A673 (cell line): Measurements from ENCODE around the gene OR4D10. TPM values are rescaled to one million over a fixed set of nuclear protein-coding genes. Genes with fewer than 3 reads are reported as not detected.

ENCODE experiments used
- BruUV-seq: library from RNA; stranded (reverse); fragments of 400-500 nt; replicated peaks from 2 replicates; lab custom pipeline; 2021; lab: Mats Ljungman, UMichigan
- CTCF ChIA-PET: fragments of 300-600 bp; sonication (Branson Sonifier 250); formaldehyde crosslinking; loops from one replicate; lab custom pipeline; 2022; ENCODE audit warnings: antibody characterized with exemption; lab: Charles Lee
- POLR2A ChIA-PET: fragments of 300-600 bp; sonication (Branson Sonifier 250); formaldehyde crosslinking; loops from one replicate; lab custom pipeline; 2022; ENCODE audit warnings: antibody characterized with exemption; ENCODE audit not compliant: low non-redundant PET; lab: Charles Lee
- DNase-seq: peaks from one replicate; pipeline ENCODE4 v3.0.0-alpha.2; 2015; ENCODE audit warnings: low spot score
- H3K27ac ChIP-seq: fragments of 200-600 bp; sonication (generic); 2 replicates; pipeline ENCODE4 v1.5.1; 2016; ENCODE audit warnings: mixed run types, low read depth, mild to moderate bottlenecking, mixed read lengths, antibody characterized with exemption, low read length; ENCODE audit not compliant: poor library complexity, severe bottlenecking
- H3K27me3 ChIP-seq: fragments of 200-600 bp; sonication (generic); replicated peaks from 2 replicates; pipeline ENCODE4 v1.6.1; 2017; ENCODE audit warnings: mixed run types, low read depth, mild to moderate bottlenecking, mixed read lengths, antibody characterized with exemption, low read length; ENCODE audit not compliant: insufficient read depth, poor library complexity
- H3K36me3 ChIP-seq: fragments of 200-600 bp; sonication (generic); 2 replicates; pipeline ENCODE4 v1.6.1; 2016; ENCODE audit warnings: mixed run types, mild to moderate bottlenecking, mixed read lengths, antibody characterized with exemption, low read length; ENCODE audit not compliant: insufficient read depth, poor library complexity, severe bottlenecking
- H3K4me1 ChIP-seq: fragments of 200-600 bp; sonication (generic); 2 replicates; pipeline ENCODE4 v1.6.1; 2017; ENCODE audit warnings: mixed run types, mild to moderate bottlenecking, mixed read lengths, antibody characterized with exemption, low read length; ENCODE audit not compliant: insufficient read depth, poor library complexity, severe bottlenecking
- H3K4me3 ChIP-seq: fragments of 200-600 bp; sonication (generic); 2 replicates; pipeline ENCODE4 v1.5.1; 2016; ENCODE audit warnings: low read depth, mixed run types, mild to moderate bottlenecking, mixed read lengths, low read length; ENCODE audit not compliant: poor library complexity, severe bottlenecking
- H3K9me3 ChIP-seq: fragments of 200-600 bp; sonication (generic); 2 replicates; pipeline ENCODE4 v1.6.1; 2016; ENCODE audit warnings: mixed run types, low read depth, mild to moderate bottlenecking, mixed read lengths, antibody characterized with exemption, low read length; ENCODE audit not compliant: poor library complexity, severe bottlenecking
- CTCF ChIP-seq: fragments of 300-800, 200-600 bp; sonication (generic); conservative IDR thresholded peaks from 2 replicates; pipeline ENCODE4 v1.5.1; 2017; ENCODE audit warnings: low read depth, mild to moderate bottlenecking, antibody characterized with exemption, low read length, moderate library complexity, mixed read lengths
- EZH2 ChIP-seq: fragments of 200-600 bp; sonication (generic); IDR thresholded peaks from 2 replicates; pipeline ENCODE4 v1.6.1; 2017; ENCODE audit warnings: borderline replicate concordance, low read depth, mild to moderate bottlenecking, mixed read lengths, antibody characterized with exemption, low read length; ENCODE audit not compliant: poor library complexity, severe bottlenecking
- intact Hi-C: fragments of 100-400 bp; cut with micrococcal nuclease; formaldehyde crosslinking; loops from one replicate; pipeline ENCODE4 v1.10.0; 2022; ENCODE audit not compliant: unreplicated experiment
- total RNA-seq: library from RNA; stranded (reverse); gene quantifications from 2 replicates; pipeline ENCODE4 v1.2.3, GENCODE V29; 2021

The OR4D10 gene
- total RNA-seq, 1 experiment from 2014 or later, result not detected

GRCh38 chr11:59475176-59475575 lies 2.1 kb downstream of the OR4D10 start:
- H3K4me3 ChIP-seq, result no peak overlapping the region
- ChIA-PET CTCF (no interaction called here), POLR2A (no interaction called here)
- no peak for DNase-seq
- no peaks in the 10 kb centered on the region for H3K36me3 ChIP-seq
- no peaks in the 10 kb centered on the region for H3K4me1 ChIP-seq
- intact Hi-C loops, result no loop called here
- no peaks in the 10 kb centered on the region for H3K9me3 ChIP-seq
- no peak overlapping the region for H3K27ac ChIP-seq
- BruUV-seq, result no TSS peak
- peaks cover 29% of the 10 kb centered on the region for H3K27me3 ChIP-seq
- TF ChIP-seq EZH2, result no peak

GRCh38 chr11:59479906-59480305 lies 6.8 kb downstream of the OR4D10 start:
- H3K4me3 ChIP-seq, result no peak overlapping the region
- no peaks in the 10 kb centered on the region for H3K9me3 ChIP-seq
- CTCF ChIA-PET, result no interaction called here
- no TSS peak for BruUV-seq
- intact Hi-C loops, result no loop called here
- no peak overlapping the region for H3K27ac ChIP-seq
- POLR2A ChIA-PET, result interaction anchor here (0.6 kb wide), 1 partner anchor 308 kb away, joined by 3 read pairs; the partner anchor contains the start of gene DTX4
- no peaks in the 10 kb centered on the region for H3K4me1 ChIP-seq
- no peak for DNase-seq
- TF ChIP-seq CTCF (no peak), EZH2 (no peak)
- peaks cover 35% of the 10 kb centered on the region for H3K27me3 ChIP-seq
- H3K36me3 ChIP-seq, result no peaks in the 10 kb centered on the region

- CTCF ChIA-PET, result no interaction called here
Observed at GRCh38 chr11:59480359-59480758, 7.2 kb downstream of the OR4D10 start.

More at GRCh38 chr11:59480359-59480758, 7.2 kb downstream of the OR4D10 start:
- TF ChIP-seq EZH2 (no peak), CTCF (no peak)
- BruUV-seq, result no TSS peak
- H3K36me3 ChIP-seq, result no peaks in the 10 kb centered on the region
- DNase-seq, result no peak
- no peak overlapping the region for H3K4me3 ChIP-seq
- H3K27ac ChIP-seq, result no peak overlapping the region
- intact Hi-C loops, result no loop called here
- no peaks in the 10 kb centered on the region for H3K4me1 ChIP-seq
- peaks cover 35% of the 10 kb centered on the region for H3K27me3 ChIP-seq
- no peaks in the 10 kb centered on the region for H3K9me3 ChIP-seq
- POLR2A ChIA-PET, result interaction anchor here (0.6 kb wide), 1 partner anchor 308 kb away, joined by 3 read pairs; the partner anchor contains the start of gene DTX4
